Measurements from ENCODE around the gene RERG. TPM values are rescaled to one million over a fixed set of nuclear protein-coding genes. Genes with fewer than 3 reads are reported as not detected.

Gene RERG
- total and polyA plus RNA-seq, 2 experiments from 2014 or later, result 1.1 to 1.5 TPM

GRCh38 chr12:15114501-15114900 is 106.7 kb downstream of the RERG start (continued):
- TF ChIP-seq ZNF462 (CRISPR knock-in tag; IDR thresholded peaks at IDR 0.05) (no peak), JUNB (IDR thresholded peaks at IDR 0.05; ENCODE audit: unreplicated experiment) (no peak), REST (IDR thresholded peaks at IDR 0.05; ENCODE audit: unreplicated experiment) (no peak), ZNF114 (CRISPR knock-in tag; IDR thresholded peaks at IDR 0.05) (no peak)

GRCh38 chr12:15092826-15093225 is 128.4 kb downstream of the RERG start:
- no peak overlapping the region for H2AFZ ChIP-seq
- no peak overlapping the region for H3K27ac Mint-ChIP-seq
- no peak overlapping the region for H3K4me3 Mint-ChIP-seq
- no peaks in the 10 kb centered on the region for H3F3A ChIP-seq (replicated peaks; ENCODE audit: low read depth)
- H3K9me2 ChIP-seq (ENCODE audit: insufficient read depth), result no peaks in the 10 kb centered on the region
- ATAC-seq, result no peak
- H3K4me2 ChIP-seq, result no peak overlapping the region
- no peaks in the 10 kb centered on the region for H3K4me1 Mint-ChIP-seq
- no peaks in the 10 kb centered on the region; the same call in 2 of the 3 replicates for H3K9me3 Mint-ChIP-seq
- no peaks in the 10 kb centered on the region for H3K27me3 Mint-ChIP-seq (ENCODE audit: insufficient read depth, low read depth, poor library complexity)
- no peaks in the 10 kb centered on the region for H4K20me1 ChIP-seq (replicated peaks; ENCODE audit: insufficient read depth)
- DNase-seq (ENCODE audit: low spot score), result no peak
- no peaks in the 10 kb centered on the region for H3K36me3 ChIP-seq (ENCODE audit: insufficient read depth)
- no peaks in the 10 kb centered on the region for H3K36me3 Mint-ChIP-seq (ENCODE audit: low read depth)
- H3K27me3 ChIP-seq (ENCODE audit: insufficient read depth), result no peaks in the 10 kb centered on the region
- H3K79me2 ChIP-seq (replicated peaks; ENCODE audit: insufficient read depth), result no peaks in the 10 kb centered on the region
- no peak overlapping the region for H3K4me3 ChIP-seq
- no peaks in the 10 kb centered on the region for H3K4me1 ChIP-seq (ENCODE audit: insufficient read depth)
- no peak overlapping the region for H3K27ac ChIP-seq (ENCODE audit: low read depth)
- no peak for TF ChIP-seq EZH2phosphoT487 (IDR thresholded peaks at IDR 0.05; ENCODE audit: unreplicated experiment)
- TF ChIP-seq NANOG (IDR thresholded peaks at IDR 0.05; ENCODE audit: borderline replicate concordance), result no peak
- no peak for TF ChIP-seq ZNF462 (CRISPR knock-in tag; IDR thresholded peaks at IDR 0.05)
